Endothelial cell of umbilical vein (primary cell): ENCODE results near the gene HDLBP. TPM values are rescaled to one million over a fixed set of nuclear protein-coding genes. Genes with fewer than 3 reads are reported as not detected.

Source experiments
- BruUV-seq: library from RNA; stranded (reverse); fragments of 400-500 nt; replicated peaks from 2 replicates; lab custom pipeline; 2021; lab: Mats Ljungman, UMichigan
- CTCF ChIA-PET: fragments of 300-600, 350-600 bp; sonication (Branson Sonifier 250); formaldehyde crosslinking; loops from one replicate; lab custom pipeline; 2021; ENCODE audit warnings: antibody characterized with exemption, inconsistent platforms; lab: Charles Lee
- POLR2A ChIA-PET: fragments of 300-600, 350-600 bp; sonication (Branson Sonifier 250); formaldehyde crosslinking; loops from one replicate; lab custom pipeline; 2021; ENCODE audit warnings: antibody characterized with exemption, inconsistent platforms; lab: Charles Lee
- DNase-seq: peaks from one replicate; pipeline ENCODE4 v3.0.0-alpha.2; 2011; ENCODE audit warnings: low read depth, low spot score
- FAIRE-seq: peaks from 2 replicates; lab custom pipeline; 2011; peaks lifted over from hg19 to GRCh38; lab: Jason Lieb, UNC
- H2AFZ ChIP-seq: 2 replicates; pipeline ENCODE4 v1.6.0; 2012; ENCODE audit warnings: low read depth, low read length, control low read depth, inconsistent platforms
- H3K27ac ChIP-seq: 2 replicates; pipeline ENCODE4 v1.5.1; 2011; ENCODE audit warnings: low read depth, mild to moderate bottlenecking, control low read depth, low read length, moderate library complexity; ENCODE audit not compliant: insufficient read depth
- H3K27me3 ChIP-seq, 2 experiments: 2 replicates each; pipeline versions ENCODE4 v1.6.0 to v1.6.1; 2011; ENCODE audit warnings: low read length in 2 of 2, mixed read lengths in 1 of 2; ENCODE audit not compliant: control insufficient read depth in 2 of 2, insufficient read depth in 2 of 2
- H3K36me3 ChIP-seq, 2 experiments: 2 replicates in 1 of 2; 3 replicates in 1 of 2; pipeline ENCODE4 v1.5.1; 2011; ENCODE audit warnings: low read length in 2 of 2, mild to moderate bottlenecking in 1 of 2, moderate library complexity in 1 of 2; ENCODE audit not compliant: control insufficient read depth in 2 of 2, insufficient read depth in 2 of 2; ENCODE audit errors: extremely low read depth in 1 of 2
- H3K4me1 ChIP-seq: 3 replicates; pipeline ENCODE4 v1.5.1; 2011; ENCODE audit warnings: mild to moderate bottlenecking, low read length; ENCODE audit not compliant: control insufficient read depth, insufficient read depth; ENCODE audit errors: extremely low read depth
- H3K4me2 ChIP-seq: 2 replicates; pipeline ENCODE4 v1.6.1; 2011; ENCODE audit warnings: low read length, control low read depth, mixed read lengths; ENCODE audit not compliant: insufficient read depth
- H3K4me3 ChIP-seq, 3 experiments: fragments of 200-600 bp in 1 of 3; sonication (generic), shearing (Covaris generic) in 1 of 3; replicated peaks in 1 of 3; 2 replicates each; pipeline ENCODE4 v1.5.1; 2011 to 2016; ENCODE audit warnings: control low read depth in 3 of 3, low read length in 3 of 3, mild to moderate bottlenecking in 2 of 3, inconsistent platforms in 1 of 3, low read depth in 1 of 3, moderate library complexity in 1 of 3; ENCODE audit not compliant: insufficient read depth in 1 of 3
- H3K79me2 ChIP-seq: 2 replicates; pipeline ENCODE4 v1.6.0; 2012; ENCODE audit warnings: low read length, inconsistent platforms; ENCODE audit not compliant: control insufficient read depth, insufficient read depth
- H3K9ac ChIP-seq: replicated peaks from 2 replicates; pipeline ENCODE3; 2011; ENCODE audit warnings: low read length, control low read depth; ENCODE audit not compliant: insufficient read depth; ENCODE audit errors: extremely low read depth
- H3K9me1 ChIP-seq: replicated peaks from 3 replicates; pipeline ENCODE4 v1.6.0; 2011; ENCODE audit warnings: mild to moderate bottlenecking, low read length; ENCODE audit not compliant: control insufficient read depth, insufficient read depth; ENCODE audit errors: extremely low read depth
- H3K9me3 ChIP-seq: replicated peaks from 2 replicates; pipeline ENCODE4 v1.5.1; 2012; ENCODE audit warnings: low read length, inconsistent platforms; ENCODE audit not compliant: control insufficient read depth, insufficient read depth
- H4K20me1 ChIP-seq: replicated peaks from 2 replicates; pipeline ENCODE3; 2011; ENCODE audit warnings: mild to moderate bottlenecking, low read length; ENCODE audit not compliant: control insufficient read depth, insufficient read depth; ENCODE audit errors: extremely low read depth
- CTCF ChIP-seq, 2 donors: IDR thresholded peaks; 1 replicate in 1 of 2; 2 replicates in 1 of 2; pipeline ENCODE4 v1.5.1; 2011; ENCODE audit warnings: low read length in 2 of 2, mild to moderate bottlenecking in 2 of 2, moderate library complexity in 2 of 2, control low read depth in 1 of 2, inconsistent platforms in 1 of 2, low read depth in 1 of 2; ENCODE audit not compliant: insufficient read depth in 1 of 2; ENCODE audit errors: extremely low read depth in 1 of 2
- EZH2 ChIP-seq: IDR thresholded peaks from 2 replicates; pipeline ENCODE4 v1.6.1; 2012; ENCODE audit warnings: borderline replicate concordance, low read depth, mild to moderate bottlenecking, moderate library complexity, low read length, inconsistent platforms; ENCODE audit not compliant: severe bottlenecking
- FOS ChIP-seq: IDR thresholded peaks from 2 replicates; pipeline ENCODE4 v1.6.1; 2011; ENCODE audit warnings: mild to moderate bottlenecking, low read length, moderate library complexity, borderline replicate concordance; ENCODE audit not compliant: insufficient read depth
- GATA2 ChIP-seq: IDR thresholded peaks from 2 replicates; pipeline ENCODE4 v1.7.0; 2011; ENCODE audit warnings: low read depth, mild to moderate bottlenecking, moderate library complexity, mixed read lengths, low read length; ENCODE audit not compliant: insufficient read length, insufficient read depth
- JUN ChIP-seq: IDR thresholded peaks from 2 replicates; pipeline ENCODE4 v1.6.1; 2011; ENCODE audit warnings: borderline replicate concordance, low read depth; ENCODE audit not compliant: insufficient read length, insufficient read depth
- MYC ChIP-seq: IDR thresholded peaks from one replicate; pipeline ENCODE4 v1.6.1; 2011; ENCODE audit warnings: mild to moderate bottlenecking, low read depth, low read length
- POLR2A ChIP-seq: IDR thresholded peaks from 2 replicates; pipeline ENCODE4 v1.6.1; 2012; ENCODE audit warnings: low read depth, mild to moderate bottlenecking, control low read depth, low read length
- POLR2AphosphoS5 ChIP-seq: IDR thresholded peaks from 2 replicates; pipeline ENCODE4 v1.6.1; 2012; ENCODE audit warnings: low read depth, mild to moderate bottlenecking, control low read depth, low read length, moderate library complexity; ENCODE audit not compliant: insufficient read depth
- dilution Hi-C: fragments of 300-500 bp; cut with MboI; formaldehyde crosslinking; loops from one replicate; pipeline ENCODE4 v1.15.0; 2019; ENCODE audit warnings: low sequenced_read_pairs; ENCODE audit not compliant: extremely low pct_ligation_motif_present
- intact Hi-C: fragments of 100-400 bp; cut with micrococcal nuclease; formaldehyde crosslinking; loops from one replicate; pipeline ENCODE4 v1.10.0; 2022
- polyA plus RNA-seq, 4 experiments: library from polyadenylated mRNA; depleted of rRNA in 3 of 4; stranded (reverse) in 3 of 4; unstranded in 1 of 4; fragments of >200 nt; gene quantifications; 2 replicates each; pipeline versions ENCODE4 v1.2.1 to v1.2.3, GENCODE V29; 2011 to 2012; ENCODE audit warnings: missing spikeins in 1 of 4
- total RNA-seq: library from RNA; stranded (reverse); gene quantifications from 2 replicates; pipeline ENCODE4 v1.2.3, GENCODE V29; 2021
- TF ChIP-seq, protein P1 (sequence below): IDR thresholded peaks from 2 replicates; pipeline ENCODE4 v1.6.1; 2011; ENCODE audit not compliant: insufficient read depth, insufficient read length

HDLBP gene
- total and polyA plus RNA-seq, 2 donors (not counting 3 experiments of a cell fraction or from before 2014, with no cell fraction given), result 379 to 569 TPM

DNA sequence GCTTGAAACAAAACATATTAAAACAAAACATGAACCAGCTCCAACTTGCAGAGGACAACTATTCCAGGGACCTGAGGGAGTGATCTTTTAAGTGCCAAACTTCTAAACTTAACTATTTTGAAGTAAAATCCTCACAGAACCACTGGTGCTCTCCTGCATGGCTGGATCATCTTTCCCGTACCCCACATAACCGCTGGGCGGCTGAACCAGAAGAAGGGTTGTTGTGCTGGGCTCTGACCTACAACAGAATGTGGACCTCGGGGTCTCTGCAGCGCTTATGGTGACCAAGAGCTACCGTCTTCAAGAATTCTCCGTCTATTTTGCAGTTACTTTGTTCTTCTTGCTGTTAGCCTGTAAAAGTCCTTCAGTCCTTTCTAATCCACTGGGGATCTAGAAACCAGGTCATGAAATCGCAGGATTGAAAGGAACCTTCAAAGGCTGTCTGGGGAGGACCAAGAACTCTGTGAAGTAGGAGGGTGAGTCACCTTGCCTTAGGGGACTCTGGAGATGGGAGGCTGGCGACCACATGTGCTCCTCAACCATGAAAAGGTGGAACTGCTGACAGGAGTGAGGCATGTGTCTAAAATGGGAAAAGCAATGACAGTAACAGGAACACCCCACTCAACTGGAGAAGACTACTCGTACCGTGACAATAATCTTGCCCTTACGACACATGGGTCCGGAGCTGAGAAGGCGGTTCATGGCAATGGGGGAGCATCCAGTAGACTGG is 46.6 kb downstream of the HDLBP start:
- Histone ChIP-seq H3K9ac (no peak overlapping the region), H3K36me3 (peaks cover 14 to 18% of the 10 kb centered on the region in 2 experiments), H3K79me2 (peaks cover 75% of the 10 kb centered on the region), H3K27me3 (no peaks in the 10 kb centered on the region), H3K27ac (no peak overlapping the region), H3K9me1 (no peaks in the 10 kb centered on the region), H2AFZ (no peak overlapping the region), H3K4me3 (no peak overlapping the region), H4K20me1 (peaks cover 9% of the 10 kb centered on the region), H3K4me1 (peaks cover 27% of the 10 kb centered on the region), H3K4me2 (no peak overlapping the region), H3K9me3 (no peaks in the 10 kb centered on the region)
- intact Hi-C loops (no loop called here), dilution Hi-C loops (no loop called here)
- CTCF ChIA-PET, result interaction anchor here (1.6 kb wide), 1 partner anchor 14 kb away, joined by 6 read pairs; no protein-coding TSS in a partner anchor
- TF ChIP-seq, protein P1, sequence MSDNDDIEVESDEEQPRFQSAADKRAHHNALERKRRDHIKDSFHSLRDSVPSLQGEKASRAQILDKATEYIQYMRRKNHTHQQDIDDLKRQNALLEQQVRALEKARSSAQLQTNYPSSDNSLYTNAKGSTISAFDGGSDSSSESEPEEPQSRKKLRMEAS, result no peak
- TF ChIP-seq GATA2, result no peak
- TF ChIP-seq POLR2AphosphoS5, result no peak
- TF ChIP-seq MYC, result no peak
- TF ChIP-seq POLR2A, result no peak
- DNase-seq (no peak), FAIRE-seq (peak; percentile 66)
- no TSS peak for BruUV-seq
- POLR2A ChIA-PET, result no interaction called here

DNA sequence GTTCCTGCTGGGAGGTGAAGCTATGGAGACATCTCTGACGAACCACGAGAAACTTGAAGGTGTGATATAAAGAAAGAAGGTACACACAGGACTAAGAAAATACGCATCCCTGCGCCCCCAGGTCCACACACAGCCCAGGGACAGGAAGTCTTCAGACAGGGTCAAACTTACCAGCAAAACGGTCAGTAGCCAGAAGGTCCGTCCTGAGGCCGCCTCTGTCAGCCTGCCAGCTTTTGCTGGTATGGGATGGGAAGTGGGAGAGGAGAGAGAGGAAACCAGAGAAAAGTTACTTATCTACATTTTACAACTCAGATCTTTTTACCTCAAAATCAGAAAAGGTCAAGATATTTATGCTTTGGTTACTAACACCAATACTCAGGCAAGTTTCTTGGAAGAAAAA is 47.2 kb downstream of the HDLBP start:
- Histone ChIP-seq H3K9ac (no peak overlapping the region), H3K27ac (no peak overlapping the region), H4K20me1 (peaks cover 9% of the 10 kb centered on the region), H3K27me3 (no peaks in the 10 kb centered on the region), H3K79me2 (peaks cover 71% of the 10 kb centered on the region), H3K9me1 (no peaks in the 10 kb centered on the region), H2AFZ (no peak overlapping the region), H3K4me3 (no peak overlapping the region), H3K4me1 (peaks cover 24% of the 10 kb centered on the region), H3K9me3 (no peaks in the 10 kb centered on the region), H3K36me3 (peaks cover 14 to 23% of the 10 kb centered on the region in 2 experiments), H3K4me2 (no peak overlapping the region)
- TF ChIP-seq FOS, result no peak
- TF ChIP-seq, protein P1, result no peak
- no peak for TF ChIP-seq EZH2
- no peak for TF ChIP-seq MYC
- TF ChIP-seq GATA2, result no peak
- no peak for TF ChIP-seq CTCF (IDR thresholded peaks at IDR 0.05; ENCODE audit: extremely low read depth in 1 of 2, insufficient read depth in 1 of 2, low read depth in 1 of 2, low read length in 2 of 2)
- no peak for TF ChIP-seq JUN
- no peak for TF ChIP-seq POLR2A
- no peak for TF ChIP-seq POLR2AphosphoS5
- dilution Hi-C loops, result no loop called here
- FAIRE-seq, result no peak
- POLR2A ChIA-PET, result no interaction called here
- CTCF ChIA-PET, result interaction anchor here (1.6 kb wide), 1 partner anchor 15 kb away, joined by 6 read pairs; no protein-coding TSS in a partner anchor
- intact Hi-C loops, result no loop called here
- DNase-seq, result peak; percentile 55
- no TSS peak for BruUV-seq
